IPS-15b (cell line): ENCODE data around the gene TRAK2.

Source experiments
- H3K27me3 ChIP-seq: one replicate; pipeline ENCODE4 v1.6.1; 2013; ENCODE audit warnings: low read length; ENCODE audit not compliant: control insufficient read depth, insufficient read depth
- H3K36me3 ChIP-seq: one replicate; pipeline ENCODE4 v1.6.1; 2013; ENCODE audit warnings: low read length; ENCODE audit not compliant: control insufficient read depth, insufficient read depth
- H3K4me1 ChIP-seq: one replicate; pipeline ENCODE4 v1.6.1; 2013; ENCODE audit warnings: mild to moderate bottlenecking, low read length; ENCODE audit not compliant: control insufficient read depth, insufficient read depth
- H3K4me3 ChIP-seq: one replicate; pipeline ENCODE4 v1.5.1; 2013; ENCODE audit warnings: low read depth, low read length
- H3K9ac ChIP-seq: one replicate; pipeline ENCODE4 v1.6.1; 2013; ENCODE audit warnings: low read depth, mild to moderate bottlenecking, low read length
- H3K9me3 ChIP-seq: one replicate; pipeline ENCODE4 v1.6.1; 2013; ENCODE audit warnings: mild to moderate bottlenecking, low read length; ENCODE audit not compliant: control insufficient read depth, insufficient read depth

TRAK2 gene

DNA sequence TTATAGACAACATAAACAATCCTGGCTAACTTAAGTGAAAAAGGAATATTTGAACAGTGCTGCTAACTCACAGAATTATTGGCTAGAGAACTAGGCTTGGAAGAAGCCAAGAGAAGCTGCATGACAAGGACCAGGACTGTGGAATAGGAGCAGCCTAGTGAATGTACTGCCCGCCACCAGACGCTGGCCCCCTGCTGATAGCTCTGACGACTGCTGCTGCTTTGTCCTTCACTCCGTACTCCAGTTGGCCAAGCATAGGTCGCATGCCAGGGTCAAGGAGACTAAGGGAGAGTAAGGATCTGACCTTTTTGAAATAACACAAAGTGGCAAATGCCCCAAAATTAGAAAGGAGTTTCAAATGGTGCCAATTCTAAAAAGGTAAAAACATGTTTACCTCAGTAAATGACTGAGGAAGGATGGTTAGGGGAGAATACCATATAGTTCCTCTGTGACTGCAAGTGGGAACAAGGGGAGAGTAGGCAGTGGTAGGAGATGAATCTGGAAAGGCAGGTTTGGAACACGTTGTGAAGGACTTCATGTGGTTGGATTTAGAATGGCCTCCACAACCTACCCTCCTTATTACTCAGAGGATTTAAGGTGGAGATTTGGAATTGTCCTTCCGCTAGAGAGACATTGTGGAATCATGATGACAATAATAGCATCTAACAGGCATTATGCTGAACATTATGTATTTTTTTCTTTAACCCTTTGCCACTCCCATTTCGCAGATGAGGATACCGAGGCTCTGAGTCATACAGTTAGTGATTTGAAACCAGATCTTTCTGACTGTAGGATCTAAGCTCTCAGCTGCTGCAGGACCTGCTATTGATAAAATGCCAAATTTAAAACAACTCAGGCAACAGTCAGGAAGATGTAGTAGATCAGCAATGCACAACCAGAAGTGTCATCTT, 19.8 kb upstream of the TRAK2 start:
- no peak overlapping the region for H3K9ac ChIP-seq
- no peaks in the 10 kb centered on the region for H3K9me3 ChIP-seq
- H3K36me3 ChIP-seq: no peaks in the 10 kb centered on the region
- H3K4me3 ChIP-seq: no peak overlapping the region
- peaks cover 5% of the 10 kb centered on the region for H3K4me1 ChIP-seq
- no peaks in the 10 kb centered on the region for H3K27me3 ChIP-seq

- no peak overlapping the region for H3K9ac ChIP-seq
Measured at GRCh38 chr2:201467666-201468065, 16.4 kb upstream of the TRAK2 start.

GRCh38 chr2:201466050-201466675, 14.9 kb upstream of the TRAK2 start:
- Histone ChIP-seq H3K27me3 (no peaks in the 10 kb centered on the region), H3K9ac (no peak overlapping the region), H3K36me3 (no peaks in the 10 kb centered on the region), H3K4me3 (no peak overlapping the region), H3K9me3 (no peaks in the 10 kb centered on the region), H3K4me1 (peaks cover 5% of the 10 kb centered on the region)

More at GRCh38 chr2:201467666-201468065, 16.4 kb upstream of the TRAK2 start:
- Histone ChIP-seq H3K4me3 (no peak overlapping the region), H3K27me3 (no peaks in the 10 kb centered on the region), H3K9me3 (no peaks in the 10 kb centered on the region), H3K4me1 (peaks cover 5% of the 10 kb centered on the region), H3K36me3 (no peaks in the 10 kb centered on the region)

GRCh38 chr2:201465524-201465971, 14.3 kb upstream of the TRAK2 start:
- Histone ChIP-seq H3K4me3 (no peak overlapping the region), H3K36me3 (no peaks in the 10 kb centered on the region), H3K9ac (no peak overlapping the region), H3K27me3 (no peaks in the 10 kb centered on the region), H3K9me3 (no peaks in the 10 kb centered on the region), H3K4me1 (peaks cover under 1% of the 10 kb centered on the region)

DNA sequence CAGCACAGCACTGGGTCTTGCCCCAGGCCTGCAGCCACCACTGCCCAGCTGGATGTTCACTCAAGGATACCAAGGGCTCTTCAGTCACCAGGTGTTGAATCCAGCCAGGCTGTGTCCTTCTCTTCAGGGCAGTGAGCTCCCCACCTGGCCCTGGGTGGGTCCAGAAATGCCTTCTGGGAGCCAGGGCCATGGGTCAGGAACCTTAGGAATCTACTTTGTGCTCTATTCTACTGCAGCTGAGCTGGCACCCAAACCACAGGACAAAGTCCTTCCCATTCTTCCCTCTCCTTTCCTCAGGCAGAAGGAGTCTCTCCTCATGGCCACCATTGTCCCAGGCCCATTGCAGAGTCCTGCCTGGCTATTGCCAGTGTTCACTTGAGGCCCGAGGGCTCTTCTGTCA, 13.3 kb upstream of the TRAK2 start:
- H3K4me1 ChIP-seq: no peaks in the 10 kb centered on the region
- no peak overlapping the region for H3K9ac ChIP-seq
- H3K27me3 ChIP-seq: no peaks in the 10 kb centered on the region
- H3K4me3 ChIP-seq: no peak overlapping the region
- H3K36me3 ChIP-seq: no peaks in the 10 kb centered on the region
- no peaks in the 10 kb centered on the region for H3K9me3 ChIP-seq

GRCh38 chr2:201460532-201460931, 9.3 kb upstream of the TRAK2 start:
- Histone ChIP-seq H3K9me3 (no peaks in the 10 kb centered on the region), H3K4me3 (no peak overlapping the region), H3K27me3 (no peaks in the 10 kb centered on the region), H3K4me1 (no peaks in the 10 kb centered on the region), H3K36me3 (no peaks in the 10 kb centered on the region), H3K9ac (no peak overlapping the region)

DNA sequence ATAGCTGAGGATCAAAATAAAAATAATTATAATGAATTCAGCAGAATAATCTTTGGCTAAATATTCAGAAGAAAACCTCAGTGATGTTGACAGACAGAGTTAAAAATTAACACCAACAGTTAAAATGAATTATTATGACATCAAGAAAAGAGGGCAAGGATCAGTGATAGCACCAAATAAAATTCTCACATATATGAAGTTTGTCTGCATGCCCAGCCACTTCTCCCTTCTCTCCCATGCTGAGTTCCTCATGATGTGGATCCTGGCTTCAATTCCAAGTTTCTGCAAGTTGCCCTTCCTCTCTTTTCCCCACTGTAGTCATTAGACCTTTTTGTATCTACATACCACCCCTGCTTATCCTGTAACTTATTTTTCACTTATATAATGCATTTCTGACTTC, 7.1 kb upstream of the TRAK2 start:
- Histone ChIP-seq H3K9ac (no peak overlapping the region), H3K4me1 (no peaks in the 10 kb centered on the region), H3K27me3 (no peaks in the 10 kb centered on the region), H3K4me3 (no peak overlapping the region), H3K36me3 (no peaks in the 10 kb centered on the region), H3K9me3 (no peaks in the 10 kb centered on the region)

DNA sequence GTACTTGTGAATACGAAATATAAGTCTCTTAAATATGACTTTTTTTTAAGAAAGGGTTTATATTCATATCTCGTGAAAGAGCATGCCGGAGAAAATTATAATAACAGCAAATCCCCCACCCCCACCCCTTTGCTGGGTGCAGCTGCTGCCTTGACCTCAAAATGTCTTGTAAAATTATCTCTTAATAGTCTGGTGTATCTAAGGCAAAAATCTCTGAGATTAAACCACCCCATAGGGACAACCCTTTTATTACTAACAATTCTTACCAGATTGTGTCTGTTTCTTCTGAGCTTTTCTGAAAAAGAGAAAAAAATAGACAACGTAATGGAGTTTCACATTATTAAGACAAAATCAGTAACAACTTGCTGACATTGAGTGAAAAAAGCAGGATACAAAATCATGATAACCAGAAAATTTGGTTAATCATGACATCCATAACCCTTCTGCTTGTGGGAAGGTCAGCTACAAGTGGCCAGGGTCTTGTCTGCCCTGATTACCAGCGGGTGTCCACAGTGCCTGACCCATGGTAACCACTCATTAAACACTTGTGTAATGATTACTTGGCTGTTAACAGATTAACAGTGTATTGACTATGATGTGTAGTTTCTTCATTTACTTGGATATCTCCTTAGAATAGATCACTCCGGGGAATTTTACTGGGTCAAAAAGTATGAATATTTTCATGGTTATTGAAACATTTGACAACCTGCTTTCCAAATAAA, 1.8 kb upstream of the TRAK2 start:
- Histone ChIP-seq H3K9me3 (no peaks in the 10 kb centered on the region), H3K4me3 (peak overlapping the region; percentile 97), H3K27me3 (no peaks in the 10 kb centered on the region), H3K36me3 (no peaks in the 10 kb centered on the region), H3K4me1 (no peaks in the 10 kb centered on the region), H3K9ac (no peak overlapping the region)

DNA sequence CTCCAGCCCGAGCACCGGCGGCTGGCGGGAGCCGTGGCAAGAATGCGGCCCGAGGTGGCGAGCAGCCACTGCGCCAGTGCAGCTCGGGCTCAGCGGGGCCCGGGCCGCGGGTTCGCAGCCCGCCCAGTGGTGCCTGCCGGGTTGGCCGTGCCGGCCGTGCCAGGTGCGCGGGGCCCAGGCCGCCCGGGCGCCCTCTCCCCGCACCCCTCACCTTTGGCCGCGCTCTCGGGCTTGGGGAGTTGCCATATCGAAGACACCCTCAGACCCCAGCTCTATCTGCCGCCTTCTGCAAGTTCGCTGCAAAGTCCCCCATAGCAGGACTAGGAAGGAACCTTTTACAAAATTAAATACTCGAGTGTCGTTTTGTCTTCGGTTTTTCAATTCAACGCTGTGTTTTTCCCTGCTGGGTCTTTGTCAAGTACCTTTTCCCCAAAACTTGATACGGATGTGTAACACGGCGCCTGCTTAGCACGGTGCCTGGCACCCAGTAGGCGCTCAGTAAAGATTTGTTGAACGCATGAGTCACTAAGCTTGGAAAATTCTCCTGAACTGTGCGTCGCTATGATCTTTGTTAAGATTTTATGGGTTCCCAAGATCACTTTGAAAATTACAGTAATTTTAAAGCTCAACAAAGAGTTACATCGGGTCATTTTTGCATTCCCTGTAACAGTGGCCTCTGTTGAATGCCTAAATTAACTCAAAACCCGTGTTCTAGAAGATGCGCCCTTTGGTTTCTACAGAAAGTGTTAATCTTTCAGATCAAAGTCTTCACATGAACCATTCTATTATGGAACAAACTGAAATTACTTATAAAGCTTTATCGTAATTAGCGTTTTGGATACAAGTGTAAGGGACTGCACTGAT, 1.0 kb upstream of the TRAK2 start:
- no peaks in the 10 kb centered on the region for H3K27me3 ChIP-seq
- H3K9ac ChIP-seq: peak overlapping the region; percentile 58
- peak overlapping the region; percentile 97 for H3K4me3 ChIP-seq
- no peaks in the 10 kb centered on the region for H3K4me1 ChIP-seq
- no peaks in the 10 kb centered on the region for H3K36me3 ChIP-seq
- H3K9me3 ChIP-seq: no peaks in the 10 kb centered on the region

DNA sequence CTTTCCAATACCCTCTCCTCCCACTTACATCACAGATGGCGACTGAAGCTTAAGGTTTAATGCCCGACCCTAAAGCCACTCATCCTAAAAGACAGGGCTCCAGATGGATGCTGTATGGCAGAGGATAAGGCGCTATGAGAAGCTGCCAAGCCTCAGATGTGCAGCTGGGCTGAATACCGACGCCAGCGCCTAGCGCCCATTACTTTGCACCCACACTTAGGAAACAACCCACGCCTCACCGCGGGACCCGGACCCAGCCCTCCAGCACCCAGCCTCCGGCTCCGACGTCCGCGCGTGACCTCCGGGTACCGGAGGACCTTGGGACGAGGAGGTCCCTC, 335 bp downstream of the TRAK2 start:
- Histone ChIP-seq H3K36me3 (no peaks in the 10 kb centered on the region), H3K9me3 (no peaks in the 10 kb centered on the region), H3K4me3 (peak overlapping the region; percentile 97), H3K27me3 (no peaks in the 10 kb centered on the region), H3K9ac (peak overlapping the region; percentile 74), H3K4me1 (no peaks in the 10 kb centered on the region)

DNA sequence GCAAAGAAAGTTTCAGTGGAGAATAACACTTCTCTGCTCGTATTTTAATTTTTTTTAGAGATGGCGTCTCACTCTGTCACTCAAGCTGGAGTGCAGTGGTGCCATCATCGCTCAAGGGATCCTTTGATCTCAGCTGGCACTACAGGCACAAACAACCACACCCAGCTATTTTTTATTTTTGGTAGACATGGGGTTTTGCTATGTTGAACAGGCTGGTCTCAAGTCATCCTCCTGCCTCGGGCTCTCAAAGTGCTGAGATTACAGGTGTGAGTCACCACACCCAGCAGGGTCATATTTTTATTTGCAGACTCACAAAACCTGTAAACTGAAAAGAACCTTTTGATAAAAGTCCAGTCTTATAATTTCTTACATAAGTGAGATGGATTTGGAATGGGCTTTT, 2.6 kb downstream of the TRAK2 start:
- Histone ChIP-seq H3K9ac (no peak overlapping the region), H3K4me1 (no peaks in the 10 kb centered on the region), H3K36me3 (no peaks in the 10 kb centered on the region), H3K27me3 (no peaks in the 10 kb centered on the region), H3K9me3 (no peaks in the 10 kb centered on the region), H3K4me3 (no peak overlapping the region)
